Neural cell (in vitro differentiated cells): ENCODE data around the gene PRKCA.

ENCODE experiments used
- EP300 ChIP-seq: fragments of 450-650 bp; conservative IDR thresholded peaks from 2 replicates; pipeline ENCODE4 v1.6.1; 2014; ENCODE audit warnings: antibody characterized with exemption, mild to moderate bottlenecking, moderate library complexity; ENCODE audit not compliant: poor library complexity, severe bottlenecking
- EZH2 ChIP-seq: fragments of 200-600, 300-800 bp; shearing (Covaris generic), sonication (generic); IDR thresholded peaks from 2 replicates; pipeline ENCODE4 v1.6.1; 2014; ENCODE audit warnings: antibody characterized with exemption, low read length, borderline replicate concordance, mild to moderate bottlenecking; ENCODE audit not compliant: insufficient read depth, poor library complexity, severe bottlenecking
- TF ChIP-seq, protein P1 (sequence below): fragments of 450-650 bp; IDR thresholded peaks from 2 replicates; pipeline ENCODE4 v1.5.1; 2014; ENCODE audit warnings: antibody characterized with exemption, mild to moderate bottlenecking, moderate library complexity; ENCODE audit not compliant: poor library complexity, severe bottlenecking

DNA sequence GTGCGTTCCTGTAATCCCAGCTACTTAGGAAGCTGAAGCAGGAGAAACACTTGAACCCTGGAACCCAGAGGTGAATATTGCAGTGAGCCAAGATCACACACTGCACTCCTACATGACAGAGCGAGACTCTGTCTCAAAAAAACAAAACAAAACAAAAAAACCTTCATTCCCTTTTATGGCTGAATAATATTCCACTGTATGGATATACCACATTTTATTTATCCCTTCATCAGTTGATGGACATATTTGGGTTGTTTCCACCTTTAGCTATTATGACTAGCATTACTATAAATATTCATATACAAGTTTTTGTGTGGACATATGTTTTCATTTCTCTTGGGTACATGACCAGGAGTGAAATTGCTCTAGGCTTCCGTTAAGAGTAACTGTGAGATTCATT, 30.9 kb upstream of the PRKCA start:
- TF ChIP-seq, protein P1, sequence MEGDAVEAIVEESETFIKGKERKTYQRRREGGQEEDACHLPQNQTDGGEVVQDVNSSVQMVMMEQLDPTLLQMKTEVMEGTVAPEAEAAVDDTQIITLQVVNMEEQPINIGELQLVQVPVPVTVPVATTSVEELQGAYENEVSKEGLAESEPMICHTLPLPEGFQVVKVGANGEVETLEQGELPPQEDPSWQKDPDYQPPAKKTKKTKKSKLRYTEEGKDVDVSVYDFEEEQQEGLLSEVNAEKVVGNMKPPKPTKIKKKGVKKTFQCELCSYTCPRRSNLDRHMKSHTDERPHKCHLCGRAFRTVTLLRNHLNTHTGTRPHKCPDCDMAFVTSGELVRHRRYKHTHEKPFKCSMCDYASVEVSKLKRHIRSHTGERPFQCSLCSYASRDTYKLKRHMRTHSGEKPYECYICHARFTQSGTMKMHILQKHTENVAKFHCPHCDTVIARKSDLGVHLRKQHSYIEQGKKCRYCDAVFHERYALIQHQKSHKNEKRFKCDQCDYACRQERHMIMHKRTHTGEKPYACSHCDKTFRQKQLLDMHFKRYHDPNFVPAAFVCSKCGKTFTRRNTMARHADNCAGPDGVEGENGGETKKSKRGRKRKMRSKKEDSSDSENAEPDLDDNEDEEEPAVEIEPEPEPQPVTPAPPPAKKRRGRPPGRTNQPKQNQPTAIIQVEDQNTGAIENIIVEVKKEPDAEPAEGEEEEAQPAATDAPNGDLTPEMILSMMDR = no peak
- TF ChIP-seq EZH2 (no peak), EP300 (no peak)
